ENCODE data around the gene SPTBN2. TPM values are rescaled to one million over a fixed set of nuclear protein-coding genes. Genes with fewer than 3 reads are reported as not detected.

Gene SPTBN2
- total and polyA plus RNA-seq, 2 of the 4 experiments (the other 2 are of a cell fraction): 0.18 to 0.41 TPM

GRCh38 chr11:66677599-66678375 is 51.2 kb downstream of the SPTBN2 start, which contains the start of gene RBM4B:
RBM4B (minus strand) TSS chr11:66677887; CDS start chr11:66677079, 808 bp downstream.
- Histone ChIP-seq H3K4ac (ENCODE audit: low read depth, low read length) (peak within 1 kb of the TSS; percentile 77), H3K23ac (ENCODE audit: low read depth, low read length) (peak within 1 kb of the TSS; percentile 86), H3K9me3 (ENCODE audit: control insufficient read depth, insufficient read depth, low read length) (no peaks in the 10 kb centered on the region), H3K9ac (ENCODE audit: low read depth, low read length) (peak within 1 kb of the TSS; percentile 90), H3K27me3 (ENCODE audit: control insufficient read depth, insufficient read depth, low read length) (no peaks in the 10 kb centered on the region), H2BK120ac (ENCODE audit: low read depth, low read length) (peak within 1 kb of the TSS; percentile 65), H2AFZ (replicated peaks; ENCODE audit: low read length, poor library complexity) (peak within 1 kb of the TSS; percentile 96), H2BK5ac (ENCODE audit: low read depth, low read length, poor library complexity, severe bottlenecking) (peak within 1 kb of the TSS; percentile 86), H3K56ac (ENCODE audit: extremely low read depth, insufficient read depth, low read length) (peak within 1 kb of the TSS; percentile 91), H3K18ac (ENCODE audit: low read depth, low read length) (peak within 1 kb of the TSS; percentile 48), H2BK15ac (ENCODE audit: low read depth, low read length) (no peak within 1 kb of the TSS), H3K14ac (replicated peaks; ENCODE audit: low read depth, low read length) (peak within 1 kb of the TSS; percentile 94), H4K91ac (ENCODE audit: insufficient read depth, low read depth, low read length) (peak within 1 kb of the TSS; percentile 75), H2AK5ac (ENCODE audit: low read depth, low read length) (peak within 1 kb of the TSS; percentile 96), H4K20me1 (ENCODE audit: insufficient read depth, low read length) (no peaks in the 10 kb centered on the region; the same call in 1 of the 2 replicates), H4K8ac (ENCODE audit: low read depth in 2 of 2, low read length in 2 of 2) (peak within 1 kb of the TSS; percentile 70 to 90), H4K5ac (ENCODE audit: low read depth, low read length) (peak within 1 kb of the TSS; percentile 87), H3K4me3 (ENCODE audit: insufficient read depth, low read depth, low read length) (peak within 1 kb of the TSS; percentile 73), H2BK20ac (ENCODE audit: low read depth, low read length) (no peak within 1 kb of the TSS), H3K4me1 (ENCODE audit: control insufficient read depth, insufficient read depth, low read length) (peaks cover 5% of the 10 kb centered on the region), H3K4me2 (ENCODE audit: low read depth, low read length) (peak within 1 kb of the TSS; percentile 97), H3K79me1 (ENCODE audit: low read depth in 1 of 2, low read length in 2 of 2) (peaks cover 17 to 34% of the 10 kb centered on the region in 2 experiments; a peak in 3 of 4 replicates), H3K36me3 (ENCODE audit: control insufficient read depth, insufficient read depth, low read length) (peaks cover 8% of the 10 kb centered on the region), H3K27ac (ENCODE audit: insufficient read depth, low read length) (peak within 1 kb of the TSS; percentile 97), H2AK9ac (replicated peaks; ENCODE audit: low read depth, low read length, poor library complexity) (peak within 1 kb of the TSS; percentile 93), H3K9me1 (ENCODE audit: insufficient read depth, low read length) (no peaks in the 10 kb centered on the region; the same call in 1 of the 2 replicates)
- ATAC-seq (ENCODE audit: low read depth) (peak; percentile 96), DNase-seq (peak; percentile 93)
- no peak; the same call in 1 of the 2 replicates for TF ChIP-seq NFE2L2 (IDR thresholded peaks at IDR 0.05; ENCODE audit: low read depth, low read length)
- peak; percentile 97 for TF ChIP-seq POLR2A (IDR thresholded peaks at IDR 0.05; ENCODE audit: low read depth, low read length)
- TF ChIP-seq CEBPB (IDR thresholded peaks at IDR 0.05; ENCODE audit: low read depth, low read length): no peak
- TF ChIP-seq BHLHE40 (IDR thresholded peaks at IDR 0.05; ENCODE audit: low read depth, low read length): peak; percentile 18; the same call in 1 of the 2 replicates
- TF ChIP-seq RAD21 (IDR thresholded peaks at IDR 0.05; ENCODE audit: low read length): 0 out of 2 replicates have a peak, but pooled peaks have one; percentile 1
- peak; percentile 67 for TF ChIP-seq USF2 (IDR thresholded peaks at IDR 0.05; ENCODE audit: low read depth, low read length)
- TF ChIP-seq CTCF (conservative IDR thresholded peaks at IDR 0.05; ENCODE audit: low read depth, low read length): no peak
- peak; percentile 77; the same call in 1 of the 2 replicates for TF ChIP-seq MAZ (IDR thresholded peaks at IDR 0.05; ENCODE audit: borderline replicate concordance, low read depth, low read length)
- TF ChIP-seq MXI1 (IDR thresholded peaks at IDR 0.05; ENCODE audit: borderline replicate concordance, low read depth, low read length): peak; percentile 50; the same call in 1 of the 2 replicates
- no peak for TF ChIP-seq MAFK (IDR thresholded peaks at IDR 0.05; ENCODE audit: low read depth, low read length)
- TF ChIP-seq CHD1 (IDR thresholded peaks at IDR 0.05; ENCODE audit: low read depth, low read length): no peak; the same call in 1 of the 2 replicates
- CTCF ChIA-PET: interaction anchor here (0.5 to 1.9 kb wide), 8 partner anchors 17 to 239 kb away, joined by 3 to 7 read pairs (median 4); partner anchors contain the start of genes MRPL11 and ZDHHC24
- 0% methylated on average over 26 of the region's 61 CpGs; no CpG with 5 or more reads in 1 of the 2 experiments for WGBS, 2 experiments (ENCODE audit: extremely low coverage in 2 of 2, insufficient read length in 1 of 2)
- in situ Hi-C loops (cut with MboI; ENCODE audit: low sequenced_read_pairs) (no loop called here), intact Hi-C loops (cut with micrococcal nuclease) (loop anchor here (1.0 kb wide), 5 partner anchors 98 to 269 kb away; partner anchors contain the start of genes ACTN3, PELI3 and ZDHHC24), dilution Hi-C loops (cut with HindIII; ENCODE audit: low sequenced_read_pairs, unreplicated experiment) (no loop called here)
- POLR2A ChIA-PET (ENCODE audit: unreplicated experiment): interaction anchor here (0.5 kb wide), 3 partner anchors 27 to 198 kb away, joined by 3 to 8 read pairs (median 3); no protein-coding TSS in a partner anchor
- BruUV-seq (replicated peaks): no TSS peak
